H1 (cell line): Measurements from ENCODE around the gene BAD. TPM values are rescaled to one million over a fixed set of nuclear protein-coding genes. Genes with fewer than 3 reads are reported as not detected.
A peak's percentile ranks its signal among the peaks of the same experiment; 100 is the strongest.

Experiments used
- ASH2L ChIP-seq: fragments of 200-600, 300-600 bp; sonication (generic); IDR thresholded peaks from one replicate; pipeline ENCODE4 v1.7.1; 2017; ENCODE audit warnings: low read length
- CEBPB ChIP-seq: IDR thresholded peaks from 2 replicates; pipeline ENCODE4 v1.6.1; 2012; ENCODE audit warnings: low read depth, low read length
- CTCF ChIP-seq, 3 experiments: IDR thresholded peaks; 1 replicate in 2 of 3; 2 replicates in 1 of 3; pipeline versions ENCODE4 v1.5.1 to v1.6.1; 2011; ENCODE audit warnings: low read length in 3 of 3, mild to moderate bottlenecking in 3 of 3, inconsistent platforms in 2 of 3, low read depth in 1 of 3, moderate library complexity in 1 of 3; ENCODE audit not compliant: insufficient read depth in 1 of 3; ENCODE audit errors: control extremely low read depth in 1 of 3
- EGR1 ChIP-seq: IDR thresholded peaks from 2 replicates; pipeline ENCODE4 v1.6.1; 2011; ENCODE audit warnings: low read depth, low read length, borderline replicate concordance
- EP300 ChIP-seq, 2 experiments: IDR thresholded peaks; 1 replicate in 1 of 2; 2 replicates in 1 of 2; pipeline ENCODE4 v1.6.1; 2011 to 2012; ENCODE audit warnings: low read depth in 2 of 2, low read length in 2 of 2, mild to moderate bottlenecking in 2 of 2, borderline replicate concordance in 1 of 2, inconsistent platforms in 1 of 2, moderate library complexity in 1 of 2
- HDAC2 ChIP-seq, 2 experiments: fragments of 300-600 bp in 1 of 2; sonication (generic) in 1 of 2; IDR thresholded peaks; 2 replicates each; pipeline ENCODE4 v1.6.1; 2011 to 2012; ENCODE audit warnings: low read depth in 2 of 2, low read length in 2 of 2, mild to moderate bottlenecking in 2 of 2, moderate library complexity in 2 of 2, borderline replicate concordance in 1 of 2, inconsistent platforms in 1 of 2
- JUN ChIP-seq: IDR thresholded peaks from 2 replicates; pipeline ENCODE4 v1.6.1; 2011; ENCODE audit warnings: low read depth, mild to moderate bottlenecking, improper control_type of control experiment, low read length
- MAFK ChIP-seq: IDR thresholded peaks from 2 replicates; pipeline ENCODE4 v1.6.1; 2012; ENCODE audit warnings: low read depth, mild to moderate bottlenecking, improper control_type of control experiment, low read length
- NRF1 ChIP-seq: IDR thresholded peaks from 2 replicates; pipeline ENCODE4 v1.6.1; 2011; ENCODE audit warnings: mild to moderate bottlenecking, low read depth, low read length, improper control_type of control experiment
- PHF8 ChIP-seq: fragments of 200-600 bp; sonication (generic); conservative IDR thresholded peaks from 2 replicates; pipeline ENCODE4 v1.7.1; 2012; ENCODE audit warnings: low read depth, mild to moderate bottlenecking, inconsistent platforms, low read length, moderate library complexity
- RAD21 ChIP-seq, 2 experiments: IDR thresholded peaks in 1 of 2; conservative IDR thresholded peaks in 1 of 2; 2 replicates each; pipeline ENCODE4 v1.6.1; 2011; ENCODE audit warnings: low read depth in 2 of 2, low read length in 2 of 2, improper control_type of control experiment in 1 of 2, inconsistent platforms in 1 of 2, mild to moderate bottlenecking in 1 of 2, moderate library complexity in 1 of 2
- SIN3A ChIP-seq, 2 experiments: IDR thresholded peaks in 1 of 2; conservative IDR thresholded peaks in 1 of 2; 2 replicates each; pipeline ENCODE4 v1.6.1; 2011 to 2012; ENCODE audit warnings: low read length in 2 of 2, improper control_type of control experiment in 1 of 2, low read depth in 1 of 2, mild to moderate bottlenecking in 1 of 2
- SIRT6 ChIP-seq: IDR thresholded peaks from one replicate; pipeline ENCODE4 v1.7.1; 2012; ENCODE audit warnings: low read length, inconsistent platforms
- SIX5 ChIP-seq: IDR thresholded peaks from 2 replicates; pipeline ENCODE4 v1.6.1; 2011; ENCODE audit warnings: mild to moderate bottlenecking, low read depth, low read length
- SP1 ChIP-seq: IDR thresholded peaks from 2 replicates; pipeline ENCODE4 v1.6.1; 2011; ENCODE audit warnings: low read depth, low read length
- SP4 ChIP-seq: IDR thresholded peaks from 2 replicates; pipeline ENCODE4 v1.6.1; 2012; ENCODE audit warnings: low read length, inconsistent platforms
- SRF ChIP-seq: IDR thresholded peaks from 2 replicates; pipeline ENCODE4 v1.6.1; 2011; ENCODE audit warnings: mild to moderate bottlenecking, low read depth, low read length, moderate library complexity
- TEAD4 ChIP-seq: IDR thresholded peaks from 2 replicates; pipeline ENCODE4 v1.6.1; 2012; ENCODE audit warnings: low read depth, low read length, inconsistent platforms, mixed read lengths
- polyA plus RNA-seq, 7 experiments: library from polyadenylated mRNA; depleted of rRNA in 3 of 7; stranded (reverse) in 5 of 7; unstranded in 2 of 7; fragments of >200 nt in 5 of 7; fragments of 200-250 nt in 2 of 7; gene quantifications; 1 replicate in 5 of 7; 2 replicates in 1 of 7; 4 replicates in 1 of 7; pipeline versions ENCODE4 v1.2.1 to v1.2.3, GENCODE V29; 2011 to 2013; ENCODE audit warnings: missing spikeins in 2 of 7, mixed read lengths in 2 of 7
- total RNA-seq: library from RNA; stranded (reverse); fragmentation: NEBNext Ultra II Directional; extraction: Animal tissue kit (Norgen Biotek cat#: 25700); gene quantifications from 2 replicates; pipeline ENCODE4 v1.2.1, GENCODE V29; 2021
- TF ChIP-seq, protein P1 (sequence below): IDR thresholded peaks from 2 replicates; pipeline ENCODE4 v1.6.1; 2012; ENCODE audit warnings: inconsistent platforms
- TF ChIP-seq, protein P2 (sequence below): IDR thresholded peaks from 2 replicates; pipeline ENCODE4 v1.6.1; 2011; ENCODE audit warnings: low read depth, mild to moderate bottlenecking, low read length; ENCODE audit not compliant: insufficient read depth

BAD gene
- total and polyA plus RNA-seq, 2 of the 8 experiments (the other 6 are each of a cell fraction or from before 2014, with no cell fraction given), result 23.1 to 33.7 TPM

GRCh38 chr11:64317961-64318765, 33.7 kb upstream of the BAD start, which contains the start of gene PRDX5 (continued):
- TF ChIP-seq EP300 (IDR thresholded peaks at IDR 0.05; ENCODE audit: borderline replicate concordance in 1 of 2, low read depth in 2 of 2, low read length in 2 of 2) (no peak), RAD21 (IDR thresholded peaks at IDR 0.05 in 1 of 2, conservative IDR thresholded peaks at IDR 0.05 in 1 of 2; ENCODE audit: low read depth in 2 of 2, low read length in 2 of 2) (peak; percentile 39 to 62), MAFK (no peak), HDAC2 (IDR thresholded peaks at IDR 0.05; ENCODE audit: borderline replicate concordance in 1 of 2, low read depth in 2 of 2, low read length in 2 of 2) (peak in 1 of 2 experiments; percentile 26; a peak in 1 of 4 replicates), SIRT6 (no peak), EGR1 (no peak), JUN (no peak), PHF8 (peak; percentile 72), TEAD4 (no peak), SP4 (no peak; the same call in 1 of the 2 replicates), CTCF (IDR thresholded peaks at IDR 0.05; ENCODE audit: control extremely low read depth in 1 of 3, insufficient read depth in 1 of 3, low read depth in 1 of 3, low read length in 3 of 3) (peak in 1 of 3 experiments; percentile 51; a peak in 2 of 4 replicates), ASH2L (peak; percentile 47), NRF1 (peak; percentile 86), SRF (no peak), SP1 (0 out of 2 replicates have a peak, but pooled peaks have one; percentile 6), CEBPB (peak; percentile 51; the same call in 1 of the 2 replicates), SIN3A (conservative IDR thresholded peaks at IDR 0.05 in 1 of 2, IDR thresholded peaks at IDR 0.05 in 1 of 2; ENCODE audit: low read depth in 1 of 2, low read length in 2 of 2) (no peak), SIX5 (no peak)
- TF ChIP-seq, protein P1, sequence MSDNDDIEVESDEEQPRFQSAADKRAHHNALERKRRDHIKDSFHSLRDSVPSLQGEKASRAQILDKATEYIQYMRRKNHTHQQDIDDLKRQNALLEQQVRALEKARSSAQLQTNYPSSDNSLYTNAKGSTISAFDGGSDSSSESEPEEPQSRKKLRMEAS, result no peak; the same call in 1 of the 2 replicates
- TF ChIP-seq, protein P2, sequence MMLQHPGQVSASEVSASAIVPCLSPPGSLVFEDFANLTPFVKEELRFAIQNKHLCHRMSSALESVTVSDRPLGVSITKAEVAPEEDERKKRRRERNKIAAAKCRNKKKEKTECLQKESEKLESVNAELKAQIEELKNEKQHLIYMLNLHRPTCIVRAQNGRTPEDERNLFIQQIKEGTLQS, result 0 out of 2 replicates have a peak, but pooled peaks have one; percentile 10
